GM23248 (cell line): Measurements from ENCODE around the gene CPLANE2. TPM values are rescaled to one million over a fixed set of nuclear protein-coding genes. Genes with fewer than 3 reads are reported as not detected.

ENCODE experiments used
- DNase-seq: peaks from one replicate; pipeline ENCODE4 v3.0.0-alpha.2; 2015
- H2AFZ ChIP-seq: fragments of 200-600 bp; sonication (generic); 2 replicates; pipeline ENCODE4 v1.6.1; 2016; ENCODE audit warnings: antibody characterized with exemption
- H3F3A ChIP-seq: fragments of 200-600 bp; sonication (generic); 2 replicates; pipeline ENCODE4 v1.6.1; 2016; ENCODE audit warnings: mild to moderate bottlenecking, antibody characterized with exemption, mixed run types; ENCODE audit not compliant: insufficient read depth
- H3K27ac ChIP-seq: fragments of 200-600 bp; sonication (generic); 2 replicates; pipeline ENCODE4 v1.5.1; 2016; ENCODE audit warnings: mild to moderate bottlenecking
- H3K27me3 ChIP-seq: fragments of 200-600 bp; sonication (generic); replicated peaks from 2 replicates; pipeline ENCODE4 v1.6.1; 2016; ENCODE audit warnings: mild to moderate bottlenecking; ENCODE audit not compliant: insufficient read depth
- H3K36me3 ChIP-seq: fragments of 200-600 bp; sonication (generic); 2 replicates; pipeline ENCODE4 v1.6.1; 2016; ENCODE audit warnings: low read depth, mild to moderate bottlenecking
- H3K4me1 ChIP-seq: fragments of 200-600 bp; sonication (generic); 2 replicates; pipeline ENCODE4 v1.6.1; 2016; ENCODE audit warnings: mild to moderate bottlenecking; ENCODE audit not compliant: insufficient read depth
- H3K4me2 ChIP-seq: fragments of 200-600 bp; sonication (generic); one replicate; pipeline ENCODE4 v1.6.1; 2016; ENCODE audit warnings: mild to moderate bottlenecking; ENCODE audit not compliant: unreplicated experiment
- H3K4me3 ChIP-seq: fragments of 200-600 bp; sonication (generic); 2 replicates; pipeline ENCODE4 v1.5.1; 2016; ENCODE audit warnings: mild to moderate bottlenecking
- H3K79me2 ChIP-seq: fragments of 200-600 bp; sonication (generic); 2 replicates; pipeline ENCODE4 v1.6.1; 2016; ENCODE audit warnings: mild to moderate bottlenecking; ENCODE audit not compliant: insufficient read depth
- H3K9ac ChIP-seq: fragments of 200-600 bp; sonication (generic); 2 replicates; pipeline ENCODE4 v1.6.1; 2016; ENCODE audit warnings: mild to moderate bottlenecking
- H3K9me2 ChIP-seq: fragments of 200-600 bp; sonication (generic); 2 replicates; pipeline ENCODE4 v1.6.1; 2016; ENCODE audit warnings: mixed run types, mild to moderate bottlenecking, moderate library complexity; ENCODE audit not compliant: insufficient read depth
- H3K9me3 ChIP-seq: fragments of 200-600 bp; sonication (generic); one replicate; pipeline ENCODE4 v1.6.1; 2017; ENCODE audit warnings: low read depth
- H4K20me1 ChIP-seq: fragments of 200-600 bp; sonication (generic); 2 replicates; pipeline ENCODE4 v1.6.0; 2016; ENCODE audit not compliant: insufficient read depth
- EZH2 ChIP-seq: fragments of 200-600 bp; sonication (generic); IDR thresholded peaks from 2 replicates; pipeline ENCODE4 v1.6.1; 2018; ENCODE audit warnings: antibody characterized with exemption, mild to moderate bottlenecking; ENCODE audit not compliant: insufficient read depth, poor library complexity, severe bottlenecking
- EZH2phosphoT487 ChIP-seq: fragments of 200-600 bp; sonication (generic); IDR thresholded peaks from 2 replicates; pipeline ENCODE4 v1.6.1; 2018; ENCODE audit warnings: antibody characterized with exemption, moderate library complexity, mild to moderate bottlenecking, low read depth; ENCODE audit not compliant: insufficient read depth
- WGBS, 2 experiments: methylation state at CpG; one replicate each; pipeline ENCODE4 v1.1.6; 2015 to 2017; ENCODE audit warnings: low lambda C conversion rate in 2 of 2, low coverage in 1 of 2; ENCODE audit errors: missing lambda C conversion rate in 2 of 2; 5-methylcytosine and 5-hydroxymethylcytosine counted together
- in situ Hi-C: fragments of 300-500 bp; cut with MboI; formaldehyde crosslinking; loops from 2 replicates; pipeline ENCODE4 v1.15.0; 2020
- polyA plus RNA-seq: library from polyadenylated mRNA; unstranded; fragments of >200 nt; fragmentation: Nextera tagmentation; extraction: Ambion mirVana; gene quantifications from 2 replicates; pipeline ENCODE4 v1.2.1, GENCODE V29; 2016
- total RNA-seq: library from RNA; depleted of rRNA; stranded (reverse); fragments of >200 nt; shearing (Covaris generic); gene quantifications from 2 replicates; pipeline ENCODE4 v1.2.3, GENCODE V29; 2014

Gene CPLANE2
- total and polyA plus RNA-seq, 2 experiments from 2014 or later = 2.6 to 16.5 TPM

DNA sequence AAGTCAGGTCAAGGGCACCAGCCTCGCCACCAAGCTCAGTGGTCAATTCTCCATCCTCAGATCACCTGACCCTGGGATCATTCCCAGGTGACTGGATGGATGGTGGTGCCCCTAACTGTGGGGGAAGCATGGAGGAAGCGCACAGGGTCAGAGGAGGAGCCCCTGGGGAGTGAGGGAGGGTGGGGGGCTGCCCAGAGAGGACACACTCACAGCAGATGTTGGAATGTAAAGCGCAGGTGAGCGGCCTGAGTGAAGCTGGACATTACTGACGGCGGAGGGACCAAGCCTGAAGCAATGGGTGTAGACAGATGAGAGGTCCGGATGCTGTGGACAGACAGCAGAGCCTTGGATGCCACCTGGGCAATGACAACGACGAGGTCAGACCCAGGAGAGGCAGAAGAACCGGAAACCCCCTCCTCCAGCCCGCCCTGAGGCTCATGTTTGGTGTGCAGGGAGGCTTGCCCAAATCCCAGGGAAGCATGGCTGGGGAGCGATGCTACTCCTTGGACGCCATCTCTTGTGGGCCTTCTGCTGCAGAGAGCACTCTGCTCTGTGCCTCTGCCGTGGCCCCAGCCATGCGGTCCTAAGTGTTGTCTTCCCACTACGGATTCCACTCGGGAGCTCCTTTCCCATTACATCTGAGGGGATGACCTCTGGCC is 5.7 kb upstream of the CPLANE2 start:
- Histone ChIP-seq H3K4me2 (no peak overlapping the region), H3K27me3 (no peaks in the 10 kb centered on the region), H3F3A (peaks cover 10% of the 10 kb centered on the region), H3K9ac (no peak overlapping the region), H3K9me2 (no peaks in the 10 kb centered on the region), H3K27ac (no peak overlapping the region), H3K79me2 (peaks cover 6% of the 10 kb centered on the region; the same call in 1 of the 2 replicates), H3K9me3 (no peaks in the 10 kb centered on the region), H3K4me1 (peaks cover 6% of the 10 kb centered on the region), H3K4me3 (no peak overlapping the region), H2AFZ (no peak overlapping the region), H3K36me3 (peaks cover 3% of the 10 kb centered on the region; the same call in 1 of the 2 replicates), H4K20me1 (no peaks in the 10 kb centered on the region)
- in situ Hi-C loops = loop anchor here (10.0 kb wide), 1 partner anchor 158 kb away; no protein-coding TSS in a partner anchor
- WGBS, 2 experiments = 81 to 90% methylated on average over 13 to 17 of the region's 17 CpGs
- no peak for DNase-seq
- TF ChIP-seq EZH2phosphoT487 (no peak), EZH2 (no peak)

DNA sequence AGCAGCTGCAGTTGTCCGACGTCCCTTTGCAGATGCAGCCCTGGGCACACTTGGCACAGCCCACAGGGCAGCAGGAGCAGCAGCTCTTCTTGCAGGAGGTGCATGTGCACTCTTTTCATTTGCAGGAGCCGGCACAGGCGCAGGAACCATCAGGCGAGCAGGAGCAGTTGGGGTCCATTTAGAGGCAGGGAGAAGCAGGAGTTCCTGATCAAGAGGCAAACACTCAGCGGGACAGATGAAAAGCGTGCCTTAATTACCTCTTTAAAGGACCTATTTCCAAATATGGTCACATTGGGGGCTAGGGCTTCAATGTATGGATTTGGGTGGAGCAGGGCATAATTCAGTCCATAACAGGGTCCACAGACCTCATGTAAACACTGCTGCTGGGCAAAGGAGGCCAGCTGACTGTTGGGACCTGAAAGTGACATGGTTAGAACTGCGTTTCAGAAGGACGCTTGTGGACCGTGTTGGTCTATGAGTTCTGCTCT is 4.3 kb upstream of the CPLANE2 start:
- in situ Hi-C loops = loop anchor here (10.0 kb wide), 1 partner anchor 156 kb away; no protein-coding TSS in a partner anchor
- DNase-seq = no peak
- TF ChIP-seq EZH2phosphoT487 (no peak), EZH2 (no peak)
- Histone ChIP-seq H3K27ac (no peak overlapping the region), H3K4me1 (peaks cover 15% of the 10 kb centered on the region), H3K27me3 (no peaks in the 10 kb centered on the region), H3K9ac (no peak overlapping the region), H4K20me1 (no peaks in the 10 kb centered on the region), H3K36me3 (no peaks in the 10 kb centered on the region), H3K79me2 (no peaks in the 10 kb centered on the region), H2AFZ (no peak overlapping the region), H3K4me2 (no peak overlapping the region), H3K4me3 (no peak overlapping the region), H3F3A (peaks cover 14% of the 10 kb centered on the region), H3K9me3 (no peaks in the 10 kb centered on the region), H3K9me2 (no peaks in the 10 kb centered on the region)
- WGBS, 2 experiments = 93 to 94% methylated on average over 10 of the region's 10 CpGs

DNA sequence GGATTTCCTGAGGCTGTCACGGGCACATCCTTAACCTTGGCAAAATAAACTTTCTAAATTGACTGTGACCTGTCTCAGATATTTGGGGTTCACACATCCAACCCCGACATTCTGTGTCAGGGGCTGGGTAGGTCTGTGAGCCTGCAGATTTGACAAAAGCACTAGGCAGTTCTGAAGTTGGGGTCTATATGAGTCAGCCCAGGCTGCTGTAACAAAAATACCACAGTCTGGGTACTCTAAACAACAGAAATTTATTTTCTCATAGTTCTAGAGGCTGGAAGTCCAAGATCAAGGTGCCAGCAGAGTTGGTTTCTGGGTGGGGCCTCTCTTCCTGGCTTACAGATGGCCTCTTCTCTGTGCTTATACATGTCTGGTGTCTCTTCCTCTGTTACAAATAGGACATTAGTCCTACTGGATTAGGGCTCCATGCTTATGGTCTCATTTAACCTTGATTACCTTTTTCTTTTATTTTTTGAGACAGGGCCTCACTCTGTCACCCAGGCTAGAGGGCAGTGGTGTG is 3.0 kb upstream of the CPLANE2 start:
- H3K27ac ChIP-seq = no peak overlapping the region
- H3K4me1 ChIP-seq = peaks cover 18% of the 10 kb centered on the region
- no peak overlapping the region for H3K4me2 ChIP-seq
- H2AFZ ChIP-seq = no peak overlapping the region
- H3K79me2 ChIP-seq = no peaks in the 10 kb centered on the region
- in situ Hi-C loops = loop anchor here (10.0 kb wide), 1 partner anchor 155 kb away; no protein-coding TSS in a partner anchor
- H3K9ac ChIP-seq = no peak overlapping the region
- H3K36me3 ChIP-seq = no peaks in the 10 kb centered on the region
- no peak for TF ChIP-seq EZH2phosphoT487
- TF ChIP-seq EZH2 = no peak
- no peak overlapping the region for H3K4me3 ChIP-seq
- no peaks in the 10 kb centered on the region for H3K27me3 ChIP-seq
- no peaks in the 10 kb centered on the region for H3K9me2 ChIP-seq
- no peaks in the 10 kb centered on the region for H4K20me1 ChIP-seq
- H3K9me3 ChIP-seq = no peaks in the 10 kb centered on the region
- no peak for DNase-seq
- peaks cover 14% of the 10 kb centered on the region for H3F3A ChIP-seq
- WGBS, 2 experiments = 71 to 85% methylated on average over 2 of the region's 2 CpGs

DNA sequence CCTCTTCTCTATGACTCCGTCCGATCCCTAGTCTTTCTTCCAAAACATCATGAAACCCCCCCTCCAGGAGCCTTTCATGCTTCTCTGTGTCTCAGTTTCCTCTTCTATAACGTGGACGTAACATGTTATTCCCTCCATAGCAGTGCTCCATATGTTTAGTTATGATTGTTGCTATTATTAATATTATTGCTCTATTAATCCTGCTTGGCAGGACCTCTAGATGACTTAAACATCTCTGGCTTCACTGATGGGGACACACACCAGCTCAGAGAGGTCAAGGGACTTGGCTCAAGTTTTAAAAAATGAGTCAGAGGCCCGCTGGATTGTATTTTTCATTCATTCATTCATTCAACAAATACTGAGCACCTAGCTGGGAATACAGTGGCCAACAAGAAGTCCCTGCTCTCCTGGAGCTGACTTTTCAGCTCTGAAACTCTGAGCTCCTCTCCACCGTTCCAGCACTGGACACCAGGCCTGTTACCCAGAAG is 404 bp upstream of the CPLANE2 start:
- H3K4me1 ChIP-seq = peaks cover 14% of the 10 kb centered on the region
- peak overlapping the region; percentile 77 for H3K9ac ChIP-seq
- peak overlapping the region; percentile 64 for H3K4me2 ChIP-seq
- in situ Hi-C loops = no loop called here
- 28 to 29% methylated on average over 6 of the region's 6 CpGs for WGBS, 2 experiments
- H3K9me2 ChIP-seq = no peaks in the 10 kb centered on the region
- TF ChIP-seq EZH2 (no peak), EZH2phosphoT487 (no peak)
- peaks cover 10% of the 10 kb centered on the region for H3F3A ChIP-seq
- H3K9me3 ChIP-seq = no peaks in the 10 kb centered on the region
- peak; percentile 64 for DNase-seq
- peak overlapping the region; percentile 70 for H3K4me3 ChIP-seq
- peak overlapping the region; percentile 92 for H2AFZ ChIP-seq
- H3K36me3 ChIP-seq = no peaks in the 10 kb centered on the region
- H3K27me3 ChIP-seq = no peaks in the 10 kb centered on the region
- peak overlapping the region; percentile 71 for H3K27ac ChIP-seq
- no peaks in the 10 kb centered on the region for H4K20me1 ChIP-seq
- no peaks in the 10 kb centered on the region for H3K79me2 ChIP-seq
